Measurements from ENCODE around the gene CPSF3. TPM values are rescaled to one million over a fixed set of nuclear protein-coding genes. Genes with fewer than 3 reads are reported as not detected.

CPSF3 gene
- total and polyA plus RNA-seq, 8 donors, result 5.7 to 13.2 (median 10.7) TPM

GRCh38 chr2:9384521-9384920 is 38.9 kb upstream of the CPSF3 start:
- intact Hi-C loops (cut with DNase I), result no loop called here
- ATAC-seq (no peak), FAIRE-seq (no peak), DNase-seq (peak in 1 of 6 donors; percentile 9)
- no peak overlapping the region for H3K4me3 ChIP-seq
- TF ChIP-seq CTCF (IDR thresholded peaks at IDR 0.05), result no peak
- no peaks in the 10 kb centered on the region for H3K27me3 ChIP-seq
- peaks cover 0 to 4% (median 0%) of the 10 kb centered on the region in 3 donors for H3K36me3 ChIP-seq
- no peak overlapping the region for H3K27ac ChIP-seq
- H3K4me1 ChIP-seq, result no peaks in the 10 kb centered on the region
- WGBS, 2 donors, result 93% methylated on average over 4 of the region's 4 CpGs
- H3K9me3 ChIP-seq, result no peaks in the 10 kb centered on the region

- 80 to 86% methylated on average over 6 of the region's 6 CpGs for WGBS, 2 donors
- Histone ChIP-seq H3K27ac (peak overlapping the region in 1 of 4 donors; percentile 48), H3K4me3 (no peak overlapping the region), H3K27me3 (no peaks in the 10 kb centered on the region), H3K36me3 (peaks cover 0 to 5% (median 4%) of the 10 kb centered on the region in 3 donors), H3K4me1 (no peaks in the 10 kb centered on the region), H3K9me3 (no peaks in the 10 kb centered on the region)
- DNase-seq (peak in 1 of 6 donors; percentile 19), ATAC-seq (no peak), FAIRE-seq (no peak)
- intact Hi-C loops (cut with DNase I), result no loop called here
- TF ChIP-seq CTCF (IDR thresholded peaks at IDR 0.05), result no peak
These were observed 37.6 kb upstream of the CPSF3 start for GRCh38 chr2:9385841-9386240.

GRCh38 chr2:9388199-9388681 is 35.2 kb upstream of the CPSF3 start:
- H3K27me3 ChIP-seq, result no peaks in the 10 kb centered on the region
- FAIRE-seq (no peak), ATAC-seq (no peak), DNase-seq (peak in 1 of 6 donors; percentile 31)
- 88 to 93% methylated on average over 11 of the region's 11 CpGs for WGBS, 2 donors
- no peak for TF ChIP-seq CTCF (IDR thresholded peaks at IDR 0.05)
- peaks cover 0 to 5% (median 4%) of the 10 kb centered on the region in 3 donors for H3K36me3 ChIP-seq
- H3K27ac ChIP-seq, result no peak overlapping the region
- H3K4me1 ChIP-seq, result no peaks in the 10 kb centered on the region
- intact Hi-C loops (cut with DNase I), result no loop called here
- no peaks in the 10 kb centered on the region for H3K9me3 ChIP-seq
- no peak overlapping the region for H3K4me3 ChIP-seq

GRCh38 chr2:9388950-9389911 is 34.2 kb upstream of the CPSF3 start:
- no peaks in the 10 kb centered on the region for H3K27me3 ChIP-seq
- WGBS, 2 donors, result 90 to 91% methylated on average over 28 of the region's 28 CpGs
- intact Hi-C loops (cut with DNase I), result no loop called here
- no peak for ATAC-seq
- H3K4me1 ChIP-seq, result no peaks in the 10 kb centered on the region
- no peak overlapping the region for H3K27ac ChIP-seq
- no peak for FAIRE-seq
- peaks cover 0 to 11% (median 4%) of the 10 kb centered on the region in 3 donors for H3K36me3 ChIP-seq
- no peak overlapping the region for H3K4me3 ChIP-seq
- DNase-seq, result peak in 1 of 6 donors; percentile 40
- no peaks in the 10 kb centered on the region for H3K9me3 ChIP-seq
- TF ChIP-seq CTCF (IDR thresholded peaks at IDR 0.05), result no peak
